Right lobe of liver (tissue), 4 donors: ENCODE data around the gene CACNB4.

Experiments used
- POLR2A ChIP-seq: fragments of 450-650 bp; IDR thresholded peaks from one replicate; pipeline ENCODE4 v1.6.1; 2017; ENCODE audit warnings: antibody characterized with exemption, mild to moderate bottlenecking
- TF ChIP-seq, protein P1 (sequence below), 4 donors: fragments of 200-600 bp in 3 of 4; fragments of 450-650 bp in 1 of 4; IDR thresholded peaks; one replicate each; pipeline versions ENCODE4 v1.5.1 to v1.8.0; 2016 to 2022; ENCODE audit warnings: antibody characterized with exemption in 4 of 4, mild to moderate bottlenecking in 2 of 4
- donor health status: DM: no; HTN: no; CAD: no.
- donor health status: DM: no; HTN: no; CAD: no.
- donor health status: DM: no; HTN: yes; CAD: no.

DNA sequence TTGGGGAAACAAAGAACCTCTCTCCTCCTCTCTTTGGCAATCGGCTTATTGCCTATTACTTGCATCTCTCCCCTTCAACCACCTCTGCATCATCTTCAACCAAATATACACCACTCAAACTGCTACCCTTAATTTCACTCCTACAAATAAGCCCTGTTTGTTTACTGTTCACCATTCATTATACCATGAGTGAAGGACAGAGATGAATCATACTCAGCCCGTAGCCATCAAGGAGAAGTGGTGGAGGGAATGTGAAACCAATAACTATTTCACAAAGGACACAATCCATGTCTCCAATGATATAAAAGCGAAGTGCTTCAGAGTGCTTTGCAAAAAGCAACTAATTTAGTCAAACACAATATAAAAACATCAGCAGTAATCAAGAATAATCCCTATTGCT lies 76.8 kb downstream of the CACNB4 start:
- TF ChIP-seq, protein P1, sequence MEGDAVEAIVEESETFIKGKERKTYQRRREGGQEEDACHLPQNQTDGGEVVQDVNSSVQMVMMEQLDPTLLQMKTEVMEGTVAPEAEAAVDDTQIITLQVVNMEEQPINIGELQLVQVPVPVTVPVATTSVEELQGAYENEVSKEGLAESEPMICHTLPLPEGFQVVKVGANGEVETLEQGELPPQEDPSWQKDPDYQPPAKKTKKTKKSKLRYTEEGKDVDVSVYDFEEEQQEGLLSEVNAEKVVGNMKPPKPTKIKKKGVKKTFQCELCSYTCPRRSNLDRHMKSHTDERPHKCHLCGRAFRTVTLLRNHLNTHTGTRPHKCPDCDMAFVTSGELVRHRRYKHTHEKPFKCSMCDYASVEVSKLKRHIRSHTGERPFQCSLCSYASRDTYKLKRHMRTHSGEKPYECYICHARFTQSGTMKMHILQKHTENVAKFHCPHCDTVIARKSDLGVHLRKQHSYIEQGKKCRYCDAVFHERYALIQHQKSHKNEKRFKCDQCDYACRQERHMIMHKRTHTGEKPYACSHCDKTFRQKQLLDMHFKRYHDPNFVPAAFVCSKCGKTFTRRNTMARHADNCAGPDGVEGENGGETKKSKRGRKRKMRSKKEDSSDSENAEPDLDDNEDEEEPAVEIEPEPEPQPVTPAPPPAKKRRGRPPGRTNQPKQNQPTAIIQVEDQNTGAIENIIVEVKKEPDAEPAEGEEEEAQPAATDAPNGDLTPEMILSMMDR (IDR thresholded peaks at IDR 0.05) = no peak
- TF ChIP-seq POLR2A = no peak
